Skeletal muscle satellite cell (primary cell): Measurements from ENCODE around the gene GBF1.

Experiments
- H3K27me3 ChIP-seq: 2 replicates; pipeline ENCODE4 v1.7.0; 2013; ENCODE audit warnings: low read length; ENCODE audit not compliant: control insufficient read depth, insufficient read depth
- H3K36me3 ChIP-seq: 2 replicates; pipeline ENCODE4 v1.7.0; 2013; ENCODE audit warnings: mild to moderate bottlenecking, control low read depth, low read length; ENCODE audit not compliant: insufficient read depth
- H3K4me1 ChIP-seq: 2 replicates; pipeline ENCODE4 v1.7.0; 2013; ENCODE audit warnings: low read length; ENCODE audit not compliant: control insufficient read depth, insufficient read depth
- H3K4me2 ChIP-seq: 2 replicates; pipeline ENCODE4 v1.7.0; 2013; ENCODE audit warnings: mild to moderate bottlenecking, low read length
- H3K4me3 ChIP-seq: 2 replicates; pipeline ENCODE4 v1.7.0; 2013; ENCODE audit warnings: low read length
- H3K9ac ChIP-seq: 2 replicates; pipeline ENCODE4 v1.7.0; 2013; ENCODE audit warnings: mild to moderate bottlenecking, low read depth, low read length, moderate library complexity
- H3K9me3 ChIP-seq: replicated peaks from 2 replicates; pipeline ENCODE4 v1.7.0; 2013; ENCODE audit warnings: mild to moderate bottlenecking, control low read depth, low read length

GBF1 gene

GRCh38 chr10:102407425-102408130 lies 162.2 kb downstream of the GBF1 start:
- H3K27me3 ChIP-seq, result peaks cover 51% of the 10 kb centered on the region
- no peak overlapping the region for H3K4me2 ChIP-seq
- no peak overlapping the region for H3K4me3 ChIP-seq
- H3K9ac ChIP-seq, result no peak overlapping the region
- peaks cover 12% of the 10 kb centered on the region for H3K4me1 ChIP-seq
- no peaks in the 10 kb centered on the region for H3K36me3 ChIP-seq
- H3K9me3 ChIP-seq, result no peaks in the 10 kb centered on the region

DNA sequence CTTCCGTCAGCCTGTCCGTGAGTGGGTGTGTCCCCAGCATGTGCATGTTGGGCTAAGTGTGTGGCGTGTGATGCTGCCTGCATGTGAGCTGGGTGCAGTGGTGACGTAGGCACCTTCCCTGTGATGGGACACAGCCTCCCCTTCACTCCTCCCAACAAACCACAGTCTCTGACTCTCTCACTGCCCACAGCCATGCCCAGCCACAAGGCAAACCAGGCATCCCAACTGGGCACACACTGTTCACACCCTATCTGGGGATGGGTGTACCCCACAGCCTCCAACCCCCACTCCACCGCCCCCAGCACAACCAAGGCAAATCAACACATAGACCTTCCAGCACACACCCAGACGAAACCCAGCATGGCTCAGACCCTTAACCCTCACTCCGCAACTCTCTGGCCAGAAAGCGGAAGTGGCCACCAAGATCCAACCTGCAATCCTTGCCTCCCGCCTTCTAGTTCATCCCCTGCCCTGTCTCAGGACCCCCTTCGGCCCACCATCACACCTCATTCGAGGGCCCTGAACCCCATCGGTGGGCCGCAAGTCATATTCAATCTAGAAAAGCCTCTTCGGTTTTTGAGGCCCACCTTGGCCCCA lies 162.9 kb downstream of the GBF1 start:
- Histone ChIP-seq H3K27me3 (peaks cover 57% of the 10 kb centered on the region), H3K4me2 (peak overlapping the region; percentile 85), H3K9ac (no peak overlapping the region), H3K4me3 (peak overlapping the region; percentile 67), H3K4me1 (peaks cover 12% of the 10 kb centered on the region), H3K9me3 (no peaks in the 10 kb centered on the region), H3K36me3 (no peaks in the 10 kb centered on the region)

DNA sequence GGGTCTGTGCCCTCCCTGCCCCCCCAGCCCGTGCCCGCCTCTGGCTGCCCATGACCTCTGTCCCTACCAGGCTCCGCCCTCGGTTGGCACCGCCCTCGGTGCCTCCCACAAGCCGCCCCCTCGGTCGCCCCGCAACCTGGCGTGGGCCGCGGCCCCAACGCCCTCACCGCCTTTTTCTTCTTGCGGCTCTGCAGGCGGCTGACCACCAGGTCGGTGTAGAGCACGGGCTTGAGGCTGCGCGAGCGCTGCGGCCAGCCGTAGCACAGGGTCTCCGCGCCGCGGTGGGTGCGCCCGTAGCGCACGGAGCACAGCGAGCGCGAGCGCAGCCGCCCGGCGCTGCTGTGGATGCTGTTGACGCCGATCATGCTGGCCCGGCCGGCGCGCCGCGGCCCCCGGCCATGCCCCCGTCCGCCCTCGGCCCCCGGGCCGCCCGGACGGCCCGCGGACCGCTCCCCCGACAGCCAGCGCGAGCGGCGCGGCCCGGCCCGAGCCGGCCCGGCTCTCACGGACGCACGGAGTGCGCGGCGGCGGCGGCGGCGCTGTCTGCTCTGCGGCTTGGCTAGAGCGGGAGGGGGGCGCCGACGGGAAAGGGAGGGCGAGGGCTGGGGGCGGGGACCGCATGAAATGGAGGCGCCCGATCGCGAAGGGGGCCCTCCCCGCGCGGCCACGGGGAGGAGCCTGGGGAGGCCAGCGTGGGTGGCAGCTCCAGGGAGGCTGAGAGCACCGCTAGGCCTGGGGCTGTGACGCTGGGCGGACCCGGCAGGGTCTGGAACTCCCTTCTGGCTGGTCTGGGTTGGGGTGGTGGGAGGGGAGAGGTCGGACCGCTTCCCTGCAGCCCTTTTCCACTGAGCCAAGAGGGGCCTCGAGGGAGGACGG lies 163.6 kb downstream of the GBF1 start:
- H3K4me3 ChIP-seq, result peak overlapping the region; percentile 67
- H3K9ac ChIP-seq, result no peak overlapping the region
- H3K4me2 ChIP-seq, result peak overlapping the region; percentile 85
- no peaks in the 10 kb centered on the region for H3K9me3 ChIP-seq
- no peaks in the 10 kb centered on the region for H3K36me3 ChIP-seq
- peaks cover 12% of the 10 kb centered on the region for H3K4me1 ChIP-seq
- peaks cover 63% of the 10 kb centered on the region for H3K27me3 ChIP-seq

DNA sequence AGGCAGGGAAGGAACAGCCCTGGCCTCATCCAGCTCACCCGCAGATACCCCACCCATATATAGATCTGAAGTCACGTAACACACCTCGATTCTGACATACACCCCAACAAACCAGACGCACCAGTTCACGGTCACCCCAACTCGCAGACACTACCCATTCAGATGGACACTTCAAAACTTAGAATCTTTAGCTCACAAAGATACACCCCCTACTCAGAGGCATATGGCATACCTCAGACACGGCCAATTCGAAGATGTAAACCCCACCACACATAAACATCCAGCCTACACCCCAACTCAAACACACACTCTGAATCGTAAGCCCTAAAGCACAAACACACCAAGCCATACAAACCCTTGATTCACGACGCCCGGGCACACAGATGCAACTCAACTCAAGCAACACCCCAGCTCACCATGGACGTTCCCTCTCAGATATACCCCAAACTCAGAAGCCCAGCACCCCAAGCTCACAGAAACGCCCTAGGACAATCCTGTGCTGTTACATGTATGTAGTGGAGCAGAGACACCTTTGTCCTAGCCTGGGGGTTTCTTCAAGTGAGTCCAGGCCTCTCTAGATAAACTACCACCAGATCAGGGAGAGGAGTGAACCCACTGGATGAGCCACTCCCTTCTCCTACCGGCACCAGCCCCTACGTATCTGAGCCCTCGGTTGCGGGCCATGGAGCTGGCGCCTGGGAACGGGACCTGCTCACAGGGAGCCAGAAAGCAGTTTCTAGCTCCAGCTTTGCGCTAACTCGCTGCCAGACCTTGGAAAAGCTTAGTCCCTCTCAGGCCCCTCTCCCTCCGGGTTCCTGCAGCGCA lies 164.5 kb downstream of the GBF1 start:
- no peak overlapping the region for H3K9ac ChIP-seq
- no peaks in the 10 kb centered on the region for H3K36me3 ChIP-seq
- H3K9me3 ChIP-seq, result no peaks in the 10 kb centered on the region
- H3K4me1 ChIP-seq, result peaks cover 12% of the 10 kb centered on the region
- peak overlapping the region; percentile 47 for H3K4me3 ChIP-seq
- peaks cover 72% of the 10 kb centered on the region for H3K27me3 ChIP-seq
- peak overlapping the region; percentile 85 for H3K4me2 ChIP-seq

DNA sequence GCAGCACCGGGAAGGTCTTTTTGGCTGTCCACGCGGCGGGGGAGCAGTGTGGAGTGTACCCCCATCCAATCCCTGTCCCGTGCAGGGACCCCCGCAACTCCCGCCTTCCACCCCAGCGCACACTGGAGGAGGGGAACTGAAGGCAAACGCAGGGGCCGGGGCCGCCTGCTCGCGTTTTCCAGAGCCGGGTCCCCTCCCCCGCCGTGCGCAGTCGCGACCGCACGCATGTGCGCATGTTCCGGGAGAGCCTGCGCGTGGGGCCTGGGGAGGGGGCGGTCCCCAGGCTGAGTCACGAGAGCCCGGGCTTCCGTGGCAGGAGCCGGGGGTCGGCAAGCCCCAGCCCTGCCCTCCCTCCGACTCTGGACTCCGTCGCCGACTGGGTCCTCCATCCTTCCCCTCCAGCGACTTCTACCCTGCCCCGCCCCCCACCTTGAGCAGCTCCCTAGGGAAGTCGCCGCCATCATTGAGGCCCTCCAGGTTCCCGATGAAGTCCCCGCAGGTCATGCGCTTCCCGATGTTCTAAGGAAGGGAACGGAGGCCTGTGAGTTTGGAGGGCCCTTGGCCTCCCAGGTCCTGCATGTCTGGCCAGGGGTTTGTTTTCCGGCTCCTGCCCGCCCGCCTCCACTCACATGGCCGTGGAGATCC lies 165.2 kb downstream of the GBF1 start:
- H3K4me2 ChIP-seq, result peak overlapping the region; percentile 54
- peak overlapping the region; percentile 15 for H3K4me3 ChIP-seq
- no peak overlapping the region for H3K9ac ChIP-seq
- H3K36me3 ChIP-seq, result no peaks in the 10 kb centered on the region
- H3K27me3 ChIP-seq, result peaks cover 78% of the 10 kb centered on the region
- peaks cover 12% of the 10 kb centered on the region for H3K4me1 ChIP-seq
- H3K9me3 ChIP-seq, result no peaks in the 10 kb centered on the region

- Histone ChIP-seq H3K4me3 (no peak overlapping the region), H3K9ac (no peak overlapping the region), H3K9me3 (no peaks in the 10 kb centered on the region), H3K27me3 (peaks cover 86% of the 10 kb centered on the region), H3K4me2 (no peak overlapping the region), H3K36me3 (no peaks in the 10 kb centered on the region), H3K4me1 (peaks cover 12% of the 10 kb centered on the region)
These were observed 166.3 kb downstream of the GBF1 start for GRCh38 chr10:102411341-102412255.

DNA sequence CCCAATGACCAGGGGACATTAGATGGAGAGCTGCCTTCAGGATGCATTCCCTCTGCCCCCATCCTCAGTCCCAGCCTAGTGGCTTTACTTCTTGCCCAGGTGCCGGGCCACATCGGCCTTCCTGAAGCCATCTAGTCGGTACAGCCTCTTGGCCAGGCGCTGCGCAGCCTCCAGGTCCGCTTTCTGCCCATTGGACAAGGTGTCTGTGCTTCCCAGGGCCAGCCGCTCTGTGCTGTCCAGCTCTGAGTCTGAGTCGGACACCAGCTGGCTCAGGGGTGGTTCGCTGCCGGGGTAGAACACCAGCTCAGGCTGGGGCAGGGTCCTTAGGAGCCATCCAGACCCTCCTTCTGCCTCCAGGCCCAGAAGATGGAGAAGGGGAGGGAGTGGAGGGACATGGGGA lies 167.0 kb downstream of the GBF1 start:
- peaks cover 86% of the 10 kb centered on the region for H3K27me3 ChIP-seq
- H3K4me3 ChIP-seq, result no peak overlapping the region
- no peak overlapping the region for H3K9ac ChIP-seq
- H3K4me1 ChIP-seq, result peaks cover 12% of the 10 kb centered on the region
- H3K9me3 ChIP-seq, result no peaks in the 10 kb centered on the region
- H3K36me3 ChIP-seq, result no peaks in the 10 kb centered on the region
- no peak overlapping the region for H3K4me2 ChIP-seq

- no peaks in the 10 kb centered on the region for H3K9me3 ChIP-seq
- peaks cover 12% of the 10 kb centered on the region for H3K4me1 ChIP-seq
- no peaks in the 10 kb centered on the region for H3K36me3 ChIP-seq
- no peak overlapping the region for H3K9ac ChIP-seq
- no peak overlapping the region for H3K4me2 ChIP-seq
- H3K4me3 ChIP-seq, result no peak overlapping the region
- H3K27me3 ChIP-seq, result peaks cover 83% of the 10 kb centered on the region
These were observed 167.8 kb downstream of the GBF1 start for GRCh38 chr10:102413053-102413705.

GRCh38 chr10:102413806-102414561 lies 168.7 kb downstream of the GBF1 start:
- Histone ChIP-seq H3K4me2 (no peak overlapping the region), H3K9ac (no peak overlapping the region), H3K4me3 (no peak overlapping the region), H3K4me1 (peaks cover 8% of the 10 kb centered on the region), H3K36me3 (no peaks in the 10 kb centered on the region), H3K27me3 (peaks cover 82% of the 10 kb centered on the region), H3K9me3 (no peaks in the 10 kb centered on the region)
